SU-DHL-6 (cell line): ENCODE measurements around the gene CADM1.
"Not testable (repeated sequence)": the region's sequence is repeated elsewhere in the genome, so short reads cannot be mapped to it uniquely, and the experiment has no call there.

Source experiments
- H2AFZ ChIP-seq: fragments of 200-600 bp; sonication (generic); 2 replicates; pipeline ENCODE4 v1.6.1; 2014; ENCODE audit warnings: low read depth, mild to moderate bottlenecking, moderate library complexity, mixed read lengths, antibody characterized with exemption, low read length; ENCODE audit not compliant: severe bottlenecking
- H3F3A ChIP-seq: fragments of 200-600 bp; shearing (Covaris generic); 2 replicates; pipeline ENCODE4 v1.6.0; 2016; ENCODE audit warnings: antibody characterized with exemption, mild to moderate bottlenecking; ENCODE audit not compliant: insufficient read depth
- H3K27ac ChIP-seq: fragments of 200-600 bp; sonication (generic); 2 replicates; pipeline ENCODE4 v1.5.1; 2016; ENCODE audit warnings: low read depth, mild to moderate bottlenecking, low read length, moderate library complexity, mixed read lengths
- H3K27me3 ChIP-seq: fragments of 200-600 bp; sonication (generic), shearing (Covaris generic); 2 replicates; pipeline ENCODE4 v1.6.0; 2014; ENCODE audit warnings: mild to moderate bottlenecking, low read length
- H3K36me3 ChIP-seq: fragments of 200-600 bp; sonication (generic); 2 replicates; pipeline ENCODE4 v1.6.1; 2014; ENCODE audit warnings: mild to moderate bottlenecking, low read length, mixed read lengths
- H3K4me2 ChIP-seq: fragments of 300-600, 200-600 bp; shearing (Covaris generic), sonication (generic); 2 replicates; pipeline ENCODE4 v1.6.0; 2014; ENCODE audit warnings: low read length, low read depth, mild to moderate bottlenecking; ENCODE audit not compliant: poor library complexity, severe bottlenecking
- H3K4me3 ChIP-seq: fragments of 200-600 bp; sonication (generic); 2 replicates; pipeline ENCODE4 v1.5.1; 2014; ENCODE audit warnings: antibody characterized with exemption, low read length, mild to moderate bottlenecking, mixed read lengths; ENCODE audit not compliant: insufficient read depth, poor library complexity, severe bottlenecking
- H3K79me2 ChIP-seq: fragments of 200-600 bp; sonication (generic); 2 replicates; pipeline ENCODE4 v1.6.1; 2014; ENCODE audit warnings: mild to moderate bottlenecking, low read length, moderate library complexity; ENCODE audit not compliant: insufficient read depth
- H3K9ac ChIP-seq: fragments of 200-600 bp; sonication (generic); 2 replicates; pipeline ENCODE4 v1.7.0; 2014; ENCODE audit warnings: mild to moderate bottlenecking, low read length
- H3K9me2 ChIP-seq: fragments of 200-600 bp; sonication (generic); replicated peaks from 2 replicates; pipeline ENCODE4 v1.6.1; 2014; ENCODE audit warnings: low read length; ENCODE audit not compliant: insufficient read depth
- H3K9me3 ChIP-seq: fragments of 200-600 bp; sonication (generic); 2 replicates; pipeline ENCODE4 v1.6.1; 2014; ENCODE audit warnings: low read length, mixed read lengths; ENCODE audit not compliant: insufficient read depth
- H4K20me1 ChIP-seq: fragments of 200-600 bp; sonication (generic); 2 replicates; pipeline ENCODE4 v1.6.1; 2014; ENCODE audit warnings: low read depth, mild to moderate bottlenecking, antibody characterized with exemption, low read length, moderate library complexity, mixed read lengths
- EZH2phosphoT487 ChIP-seq: fragments of 200-600 bp; sonication (generic), shearing (Covaris generic); conservative IDR thresholded peaks from 2 replicates; pipeline ENCODE4 v1.6.1; 2018; ENCODE audit warnings: mild to moderate bottlenecking, antibody characterized with exemption, low read length, moderate library complexity, mixed read lengths
- TF ChIP-seq, protein P1 (sequence below): fragments of 200-600 bp; sonication (generic); IDR thresholded peaks from one replicate; pipeline ENCODE4 v1.5.1; 2017; ENCODE audit warnings: antibody characterized with exemption, mild to moderate bottlenecking, low read length, moderate library complexity; ENCODE audit not compliant: insufficient read depth, poor library complexity, severe bottlenecking

CADM1 gene

GRCh38 chr11:115476463-115477286 lies 27.5 kb downstream of the CADM1 start:
- Histone ChIP-seq H4K20me1 (no peaks in the 10 kb centered on the region), H3F3A (no peaks in the 10 kb centered on the region), H3K9me2 (no peaks in the 10 kb centered on the region), H3K27ac (no peak overlapping the region), H3K4me2 (no peak overlapping the region), H3K79me2 (no peaks in the 10 kb centered on the region), H3K9ac (no peak overlapping the region), H3K9me3 (no peaks in the 10 kb centered on the region), H3K36me3 (no peaks in the 10 kb centered on the region), H3K4me3 (no peak overlapping the region), H3K27me3 (no peaks in the 10 kb centered on the region), H2AFZ (no peak overlapping the region)
- no peak for TF ChIP-seq EZH2phosphoT487
- TF ChIP-seq, protein P1, sequence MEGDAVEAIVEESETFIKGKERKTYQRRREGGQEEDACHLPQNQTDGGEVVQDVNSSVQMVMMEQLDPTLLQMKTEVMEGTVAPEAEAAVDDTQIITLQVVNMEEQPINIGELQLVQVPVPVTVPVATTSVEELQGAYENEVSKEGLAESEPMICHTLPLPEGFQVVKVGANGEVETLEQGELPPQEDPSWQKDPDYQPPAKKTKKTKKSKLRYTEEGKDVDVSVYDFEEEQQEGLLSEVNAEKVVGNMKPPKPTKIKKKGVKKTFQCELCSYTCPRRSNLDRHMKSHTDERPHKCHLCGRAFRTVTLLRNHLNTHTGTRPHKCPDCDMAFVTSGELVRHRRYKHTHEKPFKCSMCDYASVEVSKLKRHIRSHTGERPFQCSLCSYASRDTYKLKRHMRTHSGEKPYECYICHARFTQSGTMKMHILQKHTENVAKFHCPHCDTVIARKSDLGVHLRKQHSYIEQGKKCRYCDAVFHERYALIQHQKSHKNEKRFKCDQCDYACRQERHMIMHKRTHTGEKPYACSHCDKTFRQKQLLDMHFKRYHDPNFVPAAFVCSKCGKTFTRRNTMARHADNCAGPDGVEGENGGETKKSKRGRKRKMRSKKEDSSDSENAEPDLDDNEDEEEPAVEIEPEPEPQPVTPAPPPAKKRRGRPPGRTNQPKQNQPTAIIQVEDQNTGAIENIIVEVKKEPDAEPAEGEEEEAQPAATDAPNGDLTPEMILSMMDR, result no peak

DNA sequence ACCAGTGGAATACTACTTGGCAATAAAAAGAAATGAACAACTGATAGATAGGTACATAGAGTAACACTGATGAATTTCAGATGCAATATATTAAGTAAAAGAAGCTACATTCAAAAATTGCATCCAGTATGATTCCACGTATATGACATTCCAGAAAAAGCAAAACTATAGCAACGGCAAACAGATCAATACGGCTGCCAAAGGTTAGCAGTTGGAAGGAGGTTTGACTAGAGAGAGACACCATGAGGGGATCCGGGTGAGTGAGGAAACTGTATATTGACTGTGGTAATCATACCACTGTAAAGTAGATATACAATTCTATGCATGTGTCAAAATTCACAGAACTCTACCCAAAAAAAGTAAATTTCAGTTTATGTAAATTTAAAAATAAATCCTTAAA lies 28.7 kb downstream of the CADM1 start:
- TF ChIP-seq, protein P1, result no peak
- no peak for TF ChIP-seq EZH2phosphoT487
- no peak overlapping the region for H3K27ac ChIP-seq

GRCh38 chr11:115474306-115474705 lies 29.9 kb downstream of the CADM1 start:
- not testable (repeated sequence) for H4K20me1 ChIP-seq, H3F3A ChIP-seq, H3K36me3 ChIP-seq, H3K9me3 ChIP-seq, H3K9me2 ChIP-seq, H3K79me2 ChIP-seq, H3K27me3 ChIP-seq, H2AFZ ChIP-seq, H3K4me2 ChIP-seq, H3K4me3 ChIP-seq, H3K27ac ChIP-seq, H3K9ac ChIP-seq

More for the DNA sequence above, 28.7 kb downstream of the CADM1 start:
- Histone ChIP-seq H3K9ac (no peak overlapping the region), H3K4me2 (no peak overlapping the region), H3K27me3 (no peaks in the 10 kb centered on the region), H2AFZ (no peak overlapping the region), H3F3A (no peaks in the 10 kb centered on the region), H3K36me3 (no peaks in the 10 kb centered on the region), H3K79me2 (no peaks in the 10 kb centered on the region), H3K4me3 (no peak overlapping the region), H3K9me2 (no peaks in the 10 kb centered on the region), H3K9me3 (no peaks in the 10 kb centered on the region), H4K20me1 (no peaks in the 10 kb centered on the region)

- H3K9ac ChIP-seq, result no peak overlapping the region
- H3K4me3 ChIP-seq, result no peak overlapping the region
- H3K9me2 ChIP-seq, result no peaks in the 10 kb centered on the region
- H3F3A ChIP-seq, result no peaks in the 10 kb centered on the region
- no peaks in the 10 kb centered on the region for H3K27me3 ChIP-seq
- no peak overlapping the region for H2AFZ ChIP-seq
- no peaks in the 10 kb centered on the region for H3K9me3 ChIP-seq
- H3K27ac ChIP-seq, result no peak overlapping the region
- no peaks in the 10 kb centered on the region for H4K20me1 ChIP-seq
- TF ChIP-seq, protein P1, result no peak
- TF ChIP-seq EZH2phosphoT487, result no peak
- H3K79me2 ChIP-seq, result no peaks in the 10 kb centered on the region
- no peaks in the 10 kb centered on the region for H3K36me3 ChIP-seq
- H3K4me2 ChIP-seq, result no peak overlapping the region
These were observed 31.0 kb downstream of the CADM1 start for GRCh38 chr11:115473167-115473566.
